ENCODE measurements around the gene CTTNBP2.

- TF ChIP-seq CTCF (IDR thresholded peaks at IDR 0.05; ENCODE audit: poor library complexity) (no peak), EZH2phosphoT487 (IDR thresholded peaks at IDR 0.05; ENCODE audit: low read depth, severe bottlenecking, unreplicated experiment) (no peak), EZH2 (IDR thresholded peaks at IDR 0.05; ENCODE audit: borderline replicate concordance) (no peak)
Observed at GRCh38 chr7:117777335-117778142, 95.7 kb downstream of the CTTNBP2 start.
